Loucy (cell line): ENCODE data around the gene SSX2IP.

Source experiments
- H2AFZ ChIP-seq: fragments of 200-600 bp; sonication (generic); 2 replicates; pipeline ENCODE4 v1.6.0; 2016; ENCODE audit warnings: antibody characterized with exemption, mild to moderate bottlenecking, low read length, moderate library complexity
- H3F3A ChIP-seq: fragments of 200-600 bp; 2 replicates; pipeline ENCODE4 v1.6.0; 2016; ENCODE audit warnings: antibody characterized with exemption, low read depth, mild to moderate bottlenecking
- H3K27me3 ChIP-seq: fragments of 200-600 bp; sonication (generic); 2 replicates; pipeline ENCODE4 v1.6.1; 2014; ENCODE audit warnings: low read length, mild to moderate bottlenecking; ENCODE audit not compliant: insufficient read depth, poor library complexity, severe bottlenecking
- H3K36me3 ChIP-seq: fragments of 200-600 bp; sonication (generic); 2 replicates; pipeline ENCODE4 v1.6.1; 2016; ENCODE audit warnings: low read length; ENCODE audit not compliant: insufficient read depth
- H3K4me1 ChIP-seq: fragments of 200-600 bp; sonication (generic); 2 replicates; pipeline ENCODE4 v1.5.1; 2014; ENCODE audit warnings: low read length, mild to moderate bottlenecking; ENCODE audit not compliant: insufficient read depth, poor library complexity, severe bottlenecking
- H3K4me2 ChIP-seq: fragments of 200-600 bp; sonication (generic); 2 replicates; pipeline ENCODE4 v1.6.0; 2014; ENCODE audit warnings: antibody characterized with exemption, low read length, low read depth, mild to moderate bottlenecking; ENCODE audit not compliant: poor library complexity, severe bottlenecking
- H3K4me3 ChIP-seq: fragments of 200-600 bp; sonication (generic); 2 replicates; pipeline ENCODE4 v1.5.1; 2014; ENCODE audit warnings: low read length, mild to moderate bottlenecking, mixed read lengths; ENCODE audit not compliant: poor library complexity, severe bottlenecking
- H3K79me2 ChIP-seq: fragments of 200-600 bp; sonication (generic); 2 replicates; pipeline ENCODE4 v1.6.1; 2014; ENCODE audit warnings: low read length; ENCODE audit not compliant: insufficient read depth
- H3K9ac ChIP-seq: fragments of 200-600 bp; sonication (generic); 2 replicates; pipeline ENCODE4 v1.6.0; 2014; ENCODE audit warnings: mild to moderate bottlenecking, low read depth, low read length, moderate library complexity; ENCODE audit not compliant: poor library complexity, severe bottlenecking
- H3K9me2 ChIP-seq: fragments of 200-600 bp; sonication (generic); replicated peaks from 2 replicates; pipeline ENCODE4 v1.6.1; 2016; ENCODE audit warnings: low read depth, low read length, mixed read lengths
- H3K9me3 ChIP-seq: fragments of 200-600 bp; sonication (generic); 2 replicates; pipeline ENCODE4 v1.6.1; 2014; ENCODE audit warnings: mild to moderate bottlenecking, antibody characterized with exemption, low read length, low read depth; ENCODE audit not compliant: insufficient read depth
- H4K20me1 ChIP-seq: fragments of 200-600 bp; sonication (generic); 2 replicates; pipeline ENCODE4 v1.6.0; 2014; ENCODE audit warnings: antibody characterized with exemption, low read length, mild to moderate bottlenecking; ENCODE audit not compliant: insufficient read depth, poor library complexity, severe bottlenecking
- CTCF ChIP-seq: fragments of 200-600 bp; sonication (generic); conservative IDR thresholded peaks from 2 replicates; pipeline ENCODE4 v1.5.1; 2014; ENCODE audit warnings: mild to moderate bottlenecking, antibody characterized with exemption, low read length
- EZH2phosphoT487 ChIP-seq: fragments of 200-600 bp; IDR thresholded peaks from 2 replicates; pipeline ENCODE4 v1.6.1; 2018; ENCODE audit warnings: antibody characterized with exemption, mild to moderate bottlenecking, moderate library complexity, borderline replicate concordance

The SSX2IP gene

GRCh38 chr1:84701376-84701775 lies 11.1 kb upstream of the SSX2IP start:
- H3K9ac ChIP-seq = no peak overlapping the region
- no peak for TF ChIP-seq CTCF
- no peak for TF ChIP-seq EZH2phosphoT487
- H4K20me1 ChIP-seq = no peaks in the 10 kb centered on the region
- H3K9me3 ChIP-seq = no peaks in the 10 kb centered on the region
- no peaks in the 10 kb centered on the region for H3K9me2 ChIP-seq
- H3K4me1 ChIP-seq = peaks cover 26% of the 10 kb centered on the region
- H3K4me2 ChIP-seq = no peak overlapping the region
- no peaks in the 10 kb centered on the region for H3K27me3 ChIP-seq
- H3K4me3 ChIP-seq = no peak overlapping the region
- H3K36me3 ChIP-seq = no peaks in the 10 kb centered on the region
- no peaks in the 10 kb centered on the region for H3F3A ChIP-seq
- no peak overlapping the region for H2AFZ ChIP-seq
- no peaks in the 10 kb centered on the region for H3K79me2 ChIP-seq

GRCh38 chr1:84700070-84700469 lies 9.8 kb upstream of the SSX2IP start:
- no peaks in the 10 kb centered on the region for H3K36me3 ChIP-seq
- peaks cover 26% of the 10 kb centered on the region for H3K4me1 ChIP-seq
- no peaks in the 10 kb centered on the region for H3K9me3 ChIP-seq
- peak overlapping the region; percentile 75 for H2AFZ ChIP-seq
- no peaks in the 10 kb centered on the region for H3F3A ChIP-seq
- H3K79me2 ChIP-seq = no peaks in the 10 kb centered on the region
- H4K20me1 ChIP-seq = no peaks in the 10 kb centered on the region
- H3K4me3 ChIP-seq = no peak overlapping the region
- no peak overlapping the region for H3K9ac ChIP-seq
- no peaks in the 10 kb centered on the region for H3K27me3 ChIP-seq
- no peaks in the 10 kb centered on the region for H3K9me2 ChIP-seq
- peak overlapping the region; percentile 1 for H3K4me2 ChIP-seq
- TF ChIP-seq EZH2phosphoT487 (no peak), CTCF (no peak)

DNA sequence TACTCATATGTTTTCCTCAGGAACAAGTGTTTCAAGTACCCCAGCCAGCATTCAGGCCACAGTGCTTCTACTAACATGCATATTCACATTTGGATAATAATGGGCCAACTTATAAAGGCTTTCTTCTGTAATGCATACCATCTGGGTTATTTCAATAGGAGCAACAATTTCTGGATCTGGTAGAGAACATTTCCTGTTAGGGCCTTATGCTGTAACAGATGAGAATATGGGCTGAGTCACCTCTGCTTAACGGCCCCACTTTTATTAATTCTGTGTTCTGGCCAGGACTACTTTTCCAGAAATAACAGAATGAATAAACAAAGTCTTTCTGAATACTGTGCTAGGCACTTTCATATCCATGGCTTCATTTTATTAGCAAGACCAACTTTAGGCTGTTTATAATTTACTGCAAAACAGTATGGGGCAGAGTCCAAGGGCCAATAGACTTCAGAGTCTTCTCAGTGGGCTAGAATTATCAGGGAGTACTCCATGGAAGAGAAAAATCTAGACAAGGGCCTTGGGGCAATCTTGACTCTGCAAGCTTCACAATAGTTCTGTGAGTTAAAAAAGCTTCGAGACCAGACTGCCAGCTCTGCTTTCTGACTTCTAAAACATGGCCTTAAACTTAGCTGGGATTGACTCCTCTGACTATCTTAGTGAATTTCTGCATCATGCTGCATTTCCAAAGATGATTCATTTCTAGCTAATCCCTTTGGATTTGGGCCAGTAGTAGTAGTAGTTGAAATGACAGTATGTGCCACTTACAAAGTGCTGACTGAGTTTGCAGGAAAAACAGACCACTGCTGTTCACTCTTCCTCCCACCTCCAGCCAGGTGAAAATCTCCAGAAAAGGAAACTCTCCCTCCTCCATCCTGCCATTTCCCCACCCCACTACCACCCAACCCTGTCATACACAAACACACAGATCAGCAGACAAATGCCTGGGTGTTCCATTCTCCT lies 8.2 kb upstream of the SSX2IP start:
- Histone ChIP-seq H2AFZ (peak overlapping the region; percentile 61), H3K9ac (peak overlapping the region; percentile 17)

More for the DNA sequence above, 8.2 kb upstream of the SSX2IP start:
- Histone ChIP-seq H3K4me2 (peak overlapping the region; percentile 34), H3K4me1 (peaks cover 26% of the 10 kb centered on the region), H3K9me3 (no peaks in the 10 kb centered on the region), H3K36me3 (no peaks in the 10 kb centered on the region), H3K4me3 (peak overlapping the region; percentile 20), H3K9me2 (no peaks in the 10 kb centered on the region), H3F3A (no peaks in the 10 kb centered on the region), H4K20me1 (no peaks in the 10 kb centered on the region), H3K27me3 (no peaks in the 10 kb centered on the region), H3K79me2 (no peaks in the 10 kb centered on the region)
- no peak for TF ChIP-seq EZH2phosphoT487
- no peak for TF ChIP-seq CTCF
